GM04503 (cell line): ENCODE data around the gene ECT2.
"Not testable (repeated sequence)": the region's sequence is repeated elsewhere in the genome, so short reads cannot be mapped to it uniquely, and the experiment has no call there.

Experiments used
- DNase-seq: peaks from one replicate; pipeline ENCODE4 v3.0.0-alpha.2; 2012; ENCODE audit warnings: low read depth

ECT2 gene

GRCh38 chr3:172859041-172859440 lies 108.5 kb downstream of the ECT2 start:
- DNase-seq, result no peak

- DNase-seq, result not testable (repeated sequence)
Measured at GRCh38 chr3:172866726-172867350, 116.3 kb downstream of the ECT2 start.

GRCh38 chr3:172868582-172869200 lies 118.2 kb downstream of the ECT2 start:
- DNase-seq, result no peak

GRCh38 chr3:172869368-172869771 lies 118.8 kb downstream of the ECT2 start:
- no peak for DNase-seq

GRCh38 chr3:172869784-172870518 lies 119.4 kb downstream of the ECT2 start:
- DNase-seq, result no peak
